PC-3 (cell line): ENCODE data around the gene TWIST2. TPM values are rescaled to one million over a fixed set of nuclear protein-coding genes. Genes with fewer than 3 reads are reported as not detected.

Experiments used
- ATAC-seq: fragments of 200-7000 bp; cut with Tn5 transposase; 2 replicates; pipeline ENCODE4 v1.9.1; 2020; ENCODE audit warnings: mild to moderate bottlenecking, moderate library complexity
- BruUV-seq: library from RNA; stranded (reverse); fragments of 400-500 nt; replicated peaks from 2 replicates; lab custom pipeline; 2021; lab: Mats Ljungman, UMichigan
- CTCF ChIA-PET: fragments of 300-600 bp; sonication (Branson Sonifier 250); formaldehyde crosslinking; loops from one replicate; lab custom pipeline; 2022; ENCODE audit warnings: antibody characterized with exemption; lab: Charles Lee
- POLR2A ChIA-PET: fragments of 300-600 bp; sonication (Branson Sonifier 250); formaldehyde crosslinking; loops from one replicate; lab custom pipeline; 2022; ENCODE audit warnings: antibody characterized with exemption; ENCODE audit not compliant: unreplicated experiment; lab: Charles Lee
- DNase-seq: peaks from one replicate; pipeline ENCODE4 v3.0.0-alpha.2; 2015
- H2AFZ ChIP-seq: fragments of 300-600 bp; sonication (generic); 2 replicates; pipeline ENCODE4 v1.6.0; 2016; ENCODE audit warnings: antibody characterized with exemption, low read length
- H3F3A ChIP-seq: fragments of 300-600 bp; sonication (generic); one replicate; pipeline ENCODE4 v1.6.0; 2017; ENCODE audit warnings: antibody characterized with exemption, low read length, control low read depth, mild to moderate bottlenecking; ENCODE audit not compliant: unreplicated experiment
- H3K27ac ChIP-seq: fragments of 300-600 bp; sonication (generic); 2 replicates; pipeline ENCODE4 v1.5.1; 2016; ENCODE audit warnings: mild to moderate bottlenecking, low read length
- H3K27me3 ChIP-seq: fragments of 300-600 bp; sonication (generic); 2 replicates; pipeline ENCODE4 v1.6.1; 2016; ENCODE audit warnings: low read length, mixed read lengths
- H3K36me3 ChIP-seq: fragments of 300-600 bp; sonication (generic); 2 replicates; pipeline ENCODE4 v1.6.1; 2016; ENCODE audit warnings: low read depth, mixed run types, low read length, mixed read lengths
- H3K4me1 ChIP-seq: fragments of 300-600 bp; sonication (generic); 2 replicates; pipeline ENCODE4 v1.5.1; 2016; ENCODE audit warnings: low read length; ENCODE audit not compliant: insufficient read depth
- H3K4me2 ChIP-seq: fragments of 300-600 bp; sonication (generic); 2 replicates; pipeline ENCODE4 v1.6.0; 2016; ENCODE audit warnings: low read length
- H3K4me3 ChIP-seq: fragments of 300-600 bp; sonication (generic); 2 replicates; pipeline ENCODE4 v1.5.1; 2016; ENCODE audit warnings: mild to moderate bottlenecking, low read length, mixed read lengths
- H3K79me2 ChIP-seq: fragments of 300-600 bp; sonication (generic); 2 replicates; pipeline ENCODE4 v1.6.1; 2017; ENCODE audit warnings: low read length, mixed read lengths
- H3K9ac ChIP-seq: fragments of 300-600 bp; sonication (generic); 2 replicates; pipeline ENCODE4 v1.6.0; 2016; ENCODE audit warnings: mild to moderate bottlenecking, low read length
- H3K9me2 ChIP-seq: fragments of 300-600 bp; sonication (generic); replicated peaks from 2 replicates; pipeline ENCODE4 v1.6.1; 2016; ENCODE audit warnings: mixed run types, low read length, mixed read lengths
- H3K9me3 ChIP-seq: fragments of 300-600 bp; sonication (generic); 2 replicates; pipeline ENCODE4 v1.6.1; 2016; ENCODE audit warnings: low read length, mixed read lengths
- H4K20me1 ChIP-seq: fragments of 300-600 bp; sonication (generic); 2 replicates; pipeline ENCODE4 v1.6.1; 2016; ENCODE audit warnings: low read length, mixed read lengths
- EZH2 ChIP-seq: fragments of 300-600 bp; sonication (generic); IDR thresholded peaks from one replicate; pipeline ENCODE4 v1.6.1; 2017; ENCODE audit warnings: antibody characterized with exemption, mild to moderate bottlenecking, low read length; ENCODE audit not compliant: unreplicated experiment
- EZH2phosphoT487 ChIP-seq: fragments of 300-600 bp; sonication (generic); IDR thresholded peaks from 2 replicates; pipeline ENCODE4 v1.6.1; 2018; ENCODE audit warnings: mild to moderate bottlenecking, antibody characterized with exemption, low read length, borderline replicate concordance
- intact Hi-C: fragments of 100-400 bp; cut with micrococcal nuclease; formaldehyde crosslinking; loops from 2 replicates; pipeline ENCODE4 v1.9.0; 2023
- total RNA-seq: library from RNA; depleted of rRNA; stranded (reverse); fragments of >200 nt; gene quantifications from 2 replicates; pipeline ENCODE4 v1.2.3, GENCODE V29; 2014
- TF ChIP-seq, protein P1 (sequence below): fragments of 300-600 bp; sonication (generic); conservative IDR thresholded peaks from 2 replicates; pipeline ENCODE4 v1.5.1; 2017; ENCODE audit warnings: antibody characterized with exemption, low read depth, mild to moderate bottlenecking, low read length

Gene TWIST2
- total RNA-seq, 1 experiment from 2014 or later = 4.4 TPM

DNA sequence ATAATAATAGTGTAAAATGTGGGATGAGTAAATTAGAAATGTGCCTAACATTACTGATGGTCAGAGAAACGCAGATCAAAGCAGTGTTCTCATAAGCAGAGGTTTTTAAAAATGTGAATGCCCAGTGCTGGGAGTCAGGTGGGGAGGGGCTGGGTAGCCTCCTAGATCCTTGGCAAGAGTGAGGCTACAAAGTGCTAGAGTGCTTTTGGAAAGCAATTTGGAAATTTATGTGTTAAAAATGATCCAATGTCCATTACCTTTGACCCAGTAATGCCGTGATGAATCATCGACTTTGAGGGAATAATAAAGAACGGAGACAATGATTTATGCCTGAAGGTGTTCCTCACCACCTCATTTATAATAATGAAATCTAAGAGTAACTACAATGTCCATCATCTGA is 44.9 kb upstream of the TWIST2 start:
- no peak overlapping the region for H2AFZ ChIP-seq
- H3K27ac ChIP-seq = no peak overlapping the region
- H3K27me3 ChIP-seq = no peaks in the 10 kb centered on the region
- DNase-seq (peak; percentile 14), ATAC-seq (no peak)
- no peaks in the 10 kb centered on the region for H3K36me3 ChIP-seq
- intact Hi-C loops = no loop called here
- H3K79me2 ChIP-seq = no peaks in the 10 kb centered on the region
- no peaks in the 10 kb centered on the region; the same call in 1 of the 2 replicates for H3K4me1 ChIP-seq
- H3F3A ChIP-seq = no peaks in the 10 kb centered on the region
- TF ChIP-seq EZH2phosphoT487 (no peak), EZH2 (no peak)
- TF ChIP-seq, protein P1, sequence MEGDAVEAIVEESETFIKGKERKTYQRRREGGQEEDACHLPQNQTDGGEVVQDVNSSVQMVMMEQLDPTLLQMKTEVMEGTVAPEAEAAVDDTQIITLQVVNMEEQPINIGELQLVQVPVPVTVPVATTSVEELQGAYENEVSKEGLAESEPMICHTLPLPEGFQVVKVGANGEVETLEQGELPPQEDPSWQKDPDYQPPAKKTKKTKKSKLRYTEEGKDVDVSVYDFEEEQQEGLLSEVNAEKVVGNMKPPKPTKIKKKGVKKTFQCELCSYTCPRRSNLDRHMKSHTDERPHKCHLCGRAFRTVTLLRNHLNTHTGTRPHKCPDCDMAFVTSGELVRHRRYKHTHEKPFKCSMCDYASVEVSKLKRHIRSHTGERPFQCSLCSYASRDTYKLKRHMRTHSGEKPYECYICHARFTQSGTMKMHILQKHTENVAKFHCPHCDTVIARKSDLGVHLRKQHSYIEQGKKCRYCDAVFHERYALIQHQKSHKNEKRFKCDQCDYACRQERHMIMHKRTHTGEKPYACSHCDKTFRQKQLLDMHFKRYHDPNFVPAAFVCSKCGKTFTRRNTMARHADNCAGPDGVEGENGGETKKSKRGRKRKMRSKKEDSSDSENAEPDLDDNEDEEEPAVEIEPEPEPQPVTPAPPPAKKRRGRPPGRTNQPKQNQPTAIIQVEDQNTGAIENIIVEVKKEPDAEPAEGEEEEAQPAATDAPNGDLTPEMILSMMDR = no peak
- BruUV-seq = no TSS peak
- H3K9me3 ChIP-seq = no peaks in the 10 kb centered on the region
- ChIA-PET POLR2A (no interaction called here), CTCF (no interaction called here)
- no peak overlapping the region for H3K4me2 ChIP-seq
- H4K20me1 ChIP-seq = no peaks in the 10 kb centered on the region
- H3K9ac ChIP-seq = no peak overlapping the region
- H3K9me2 ChIP-seq = no peaks in the 10 kb centered on the region
- H3K4me3 ChIP-seq = no peak overlapping the region

DNA sequence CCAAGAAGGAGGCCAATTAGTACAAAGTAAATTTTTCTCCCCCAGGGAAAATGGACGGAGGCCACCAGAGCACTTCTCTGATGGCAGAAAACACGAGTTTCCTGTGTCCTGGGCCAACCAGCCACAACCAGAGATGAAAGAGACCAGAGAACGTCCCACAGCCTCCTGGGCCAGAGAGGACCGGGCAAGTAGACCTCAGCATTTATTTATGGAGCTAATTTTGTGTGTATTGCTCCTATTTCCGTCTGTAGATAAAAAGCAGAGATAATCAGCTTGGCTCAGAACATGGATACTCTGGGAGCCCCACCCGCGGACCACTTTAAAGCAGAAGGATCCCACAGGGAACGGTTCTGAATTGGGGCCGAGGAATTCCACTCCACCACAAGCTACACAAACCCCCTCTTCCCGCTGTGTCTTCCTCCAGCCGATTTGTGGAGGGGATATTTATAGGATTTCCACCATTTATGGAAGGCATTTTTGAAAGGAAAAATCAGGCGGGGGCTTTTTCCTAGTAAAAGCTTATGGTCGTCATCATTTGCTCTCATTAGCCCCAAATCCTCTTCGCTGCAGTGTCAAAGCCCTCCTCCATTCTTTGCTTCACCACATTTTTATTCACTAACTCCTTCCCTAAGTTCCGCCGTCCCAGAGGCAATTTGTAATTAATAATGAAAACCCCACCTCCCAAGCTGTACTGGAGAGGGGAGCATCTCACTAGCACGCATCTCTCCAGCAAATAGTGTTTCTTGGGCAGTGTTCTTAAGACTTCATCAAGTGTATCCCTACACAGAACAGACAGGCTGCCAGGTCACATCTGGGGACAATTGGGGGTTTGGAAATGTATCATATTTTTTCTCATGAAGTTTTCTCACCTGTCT is 43.7 kb upstream of the TWIST2 start:
- intact Hi-C loops = no loop called here
- CTCF ChIA-PET = interaction anchor here (0.5 to 0.7 kb wide), 4 partner anchors 18 to 138 kb away, joined by 3 to 4 read pairs (median 3); no protein-coding TSS in a partner anchor
- POLR2A ChIA-PET = no interaction called here

More for the DNA sequence above, 43.7 kb upstream of the TWIST2 start:
- H4K20me1 ChIP-seq = no peaks in the 10 kb centered on the region
- no peaks in the 10 kb centered on the region for H3K27me3 ChIP-seq
- no peaks in the 10 kb centered on the region; the same call in 1 of the 2 replicates for H3K4me1 ChIP-seq
- H3K27ac ChIP-seq = no peak overlapping the region
- 0 out of 2 replicates have a peak, but pooled peaks cover 4% of the 10 kb centered on the region for H3K9me3 ChIP-seq
- H3F3A ChIP-seq = no peaks in the 10 kb centered on the region
- BruUV-seq = no TSS peak
- H3K9me2 ChIP-seq = no peaks in the 10 kb centered on the region
- H2AFZ ChIP-seq = no peak overlapping the region
- H3K9ac ChIP-seq = no peak overlapping the region
- no peak for ATAC-seq
- H3K79me2 ChIP-seq = no peaks in the 10 kb centered on the region
- H3K4me2 ChIP-seq = no peak overlapping the region
- DNase-seq = no peak
- H3K4me3 ChIP-seq = no peak overlapping the region
- no peaks in the 10 kb centered on the region for H3K36me3 ChIP-seq
- TF ChIP-seq EZH2phosphoT487 = no peak
- no peak for TF ChIP-seq EZH2
- TF ChIP-seq, protein P1 = no peak
